ENCODE data around the gene POMGNT2. TPM values are rescaled to one million over a fixed set of nuclear protein-coding genes. Genes with fewer than 3 reads are reported as not detected.

Gene POMGNT2
- total RNA-seq, result 23.0 TPM
- long read RNA-seq, transcript POMGNT2-201 (2 exons, 2,544 nt), result major isoform, 10 of 29 reads
- long read RNA-seq, transcript POMGNT2-202 (3 exons, 2,531 nt), result minor isoform, 7 of 29 reads
- long read RNA-seq, partial matches to known transcripts, result 11 of 29 reads
- long read RNA-seq, other reads (novel, unspliced or antisense), result 1 of 29 reads

GRCh38 chr3:43105596-43106292 lies at the start of gene POMGNT2:
Gene POMGNT2 (minus strand): TSS chr3:43106079. CDS start chr3:43081431, 24,648 bp downstream.
- DNase-seq (ENCODE audit: missing footprints) (peak; percentile 92), ATAC-seq (peak; percentile 95)
- intact Hi-C loops (cut with DNase I), result no loop called here

- ATAC-seq, result no peak
Measured at GRCh38 chr3:43154980-43155379, 49.1 kb upstream of the POMGNT2 start.

DNA sequence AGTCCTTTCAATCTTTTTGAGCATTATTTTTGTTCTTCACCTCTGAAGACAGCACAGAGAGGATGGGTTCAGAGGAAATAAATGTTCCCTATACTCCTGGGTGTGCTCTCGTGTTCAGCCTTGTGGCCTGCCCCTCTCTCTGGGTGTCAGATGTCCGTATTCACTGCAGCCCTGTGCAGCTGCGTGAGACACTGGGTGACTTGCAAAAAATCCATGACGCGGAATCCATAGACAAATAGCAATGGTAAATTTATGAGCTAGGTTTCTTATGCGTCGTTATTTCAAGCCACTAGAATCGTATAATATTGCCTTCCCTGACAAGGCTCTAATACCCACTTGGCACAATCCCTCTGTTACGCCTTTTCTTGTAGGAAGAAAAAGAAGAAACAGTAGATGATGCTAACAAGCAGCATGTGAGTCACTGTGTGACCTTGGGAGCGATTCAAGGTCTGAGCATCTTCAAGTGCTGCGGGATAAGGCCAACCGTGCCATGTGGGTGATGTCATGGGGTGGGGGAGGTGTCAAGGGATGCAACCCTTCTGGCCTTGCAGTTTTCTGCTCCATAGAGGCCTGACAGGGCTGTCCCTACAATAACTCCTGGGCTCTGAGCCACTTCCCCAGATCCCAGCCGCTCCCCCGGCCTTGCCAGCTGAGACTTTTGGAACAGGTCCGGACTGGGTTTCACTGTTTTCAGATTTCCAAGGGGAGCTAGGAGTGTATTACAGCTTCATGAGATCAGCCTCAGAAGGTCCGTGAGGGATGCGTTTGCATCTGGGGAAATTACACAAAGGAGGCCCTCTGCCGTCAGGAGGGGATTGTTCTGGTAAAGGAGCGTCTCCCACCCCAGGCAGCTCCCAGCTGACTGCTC lies 47.6 kb upstream of the POMGNT2 start:
- DNase-seq (ENCODE audit: missing footprints) (peak; percentile 83), ATAC-seq (peak; percentile 88)
- intact Hi-C loops (cut with DNase I), result no loop called here

More at GRCh38 chr3:43154980-43155379, 49.1 kb upstream of the POMGNT2 start:
- intact Hi-C loops (cut with DNase I), result loop anchor here (1.0 kb wide), 1 partner anchor 194 kb away; no protein-coding TSS in a partner anchor
- DNase-seq (ENCODE audit: missing footprints), result no peak

DNA sequence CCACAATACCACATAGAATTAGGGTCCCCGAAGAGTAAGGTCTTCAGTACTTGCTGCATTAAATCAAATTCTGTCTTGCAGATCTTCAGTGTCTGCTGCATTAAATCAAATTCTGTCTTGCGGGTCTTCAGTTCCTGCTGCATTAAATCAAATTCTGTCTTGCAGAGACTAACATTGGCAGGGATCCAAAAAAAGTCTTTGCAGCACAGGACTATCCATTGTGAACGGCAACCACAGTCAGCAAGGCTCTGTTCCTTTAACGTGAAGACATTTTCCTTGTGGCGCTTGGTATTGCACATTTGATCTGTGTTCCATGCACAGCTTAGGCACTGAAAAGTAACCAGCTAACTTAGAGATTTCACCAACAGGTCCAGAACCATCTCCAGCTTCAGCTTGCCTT lies 46.8 kb upstream of the POMGNT2 start:
- no peak for ATAC-seq
- no peak for DNase-seq (ENCODE audit: missing footprints)
- intact Hi-C loops (cut with DNase I), result no loop called here

GRCh38 chr3:43148033-43148432 lies 42.2 kb upstream of the POMGNT2 start:
- ATAC-seq, result no peak
- intact Hi-C loops (cut with DNase I), result no loop called here

GRCh38 chr3:43146599-43146998 lies 40.7 kb upstream of the POMGNT2 start:
- ATAC-seq (no peak), DNase-seq (ENCODE audit: missing footprints) (no peak)
- intact Hi-C loops (cut with DNase I), result no loop called here

More at GRCh38 chr3:43148033-43148432, 42.2 kb upstream of the POMGNT2 start:
- no peak for DNase-seq (ENCODE audit: missing footprints)

- DNase-seq (ENCODE audit: missing footprints) (no peak), ATAC-seq (no peak)
- intact Hi-C loops (cut with DNase I), result no loop called here
Measured at GRCh38 chr3:43144761-43145490, 39.0 kb upstream of the POMGNT2 start.

GRCh38 chr3:43142472-43142871 lies 36.6 kb upstream of the POMGNT2 start:
- intact Hi-C loops (cut with DNase I), result no loop called here
- DNase-seq (ENCODE audit: missing footprints) (no peak), ATAC-seq (no peak)

GRCh38 chr3:43138488-43139231 lies 32.8 kb upstream of the POMGNT2 start:
- ATAC-seq (no peak), DNase-seq (ENCODE audit: missing footprints) (no peak)
- intact Hi-C loops (cut with DNase I), result no loop called here

DNA sequence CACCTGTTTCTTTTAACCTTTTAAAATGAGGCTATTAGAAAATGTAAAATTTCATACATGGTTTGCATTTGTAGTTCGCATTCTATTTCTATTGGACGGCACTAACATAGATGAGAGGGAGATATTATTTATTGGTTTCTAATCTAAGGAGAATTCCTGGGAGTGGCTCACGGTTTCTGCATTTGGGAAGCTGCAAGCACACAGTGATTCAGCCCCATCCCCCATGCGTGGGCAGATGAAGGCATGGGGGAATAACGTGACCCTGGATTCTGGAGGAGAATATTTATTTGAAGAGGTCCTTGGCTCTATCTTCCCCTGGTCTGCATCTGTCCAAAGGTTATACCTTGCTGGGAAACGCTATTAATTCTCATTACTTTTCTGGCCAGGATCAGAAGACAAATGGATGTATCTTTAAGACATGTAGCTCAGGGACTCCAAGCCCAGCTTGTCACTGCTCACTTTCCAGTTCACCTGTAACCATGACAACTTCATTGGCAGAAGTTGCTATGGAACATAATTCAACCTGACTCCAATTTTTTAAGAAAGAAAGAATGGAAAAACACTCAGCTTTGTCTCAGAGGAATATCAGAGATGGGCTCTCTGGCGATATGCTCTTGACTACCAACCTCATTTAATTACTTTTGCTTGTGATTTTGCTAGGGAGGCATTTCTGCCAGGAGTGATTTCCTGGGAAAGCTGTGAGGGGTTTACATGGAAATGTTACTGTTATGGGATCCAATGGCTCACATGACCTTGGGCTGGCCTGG lies 27.2 kb upstream of the POMGNT2 start:
- DNase-seq (ENCODE audit: missing footprints), result no peak
- intact Hi-C loops (cut with DNase I), result no loop called here
- ATAC-seq, result no peak

DNA sequence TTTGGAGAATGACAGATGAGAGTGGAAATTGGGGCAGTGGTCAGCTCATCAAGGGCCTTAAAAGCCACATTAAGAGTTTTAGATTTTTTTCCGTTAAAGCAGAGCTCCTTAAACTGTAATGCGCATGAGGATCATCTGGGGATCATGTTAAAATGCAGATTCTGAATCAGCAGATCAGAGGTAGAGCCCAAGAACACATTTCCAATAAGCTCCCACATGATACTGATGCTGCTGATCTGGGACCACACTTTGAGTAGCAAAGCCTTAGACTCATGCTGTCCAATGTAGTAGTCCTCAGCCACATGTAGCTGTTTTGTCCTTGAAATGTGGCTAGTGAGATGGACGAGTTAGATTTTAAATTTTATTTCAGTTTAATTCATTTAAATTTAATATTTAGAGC lies 26.3 kb upstream of the POMGNT2 start:
- intact Hi-C loops (cut with DNase I), result no loop called here
- ATAC-seq (no peak), DNase-seq (ENCODE audit: missing footprints) (no peak)

DNA sequence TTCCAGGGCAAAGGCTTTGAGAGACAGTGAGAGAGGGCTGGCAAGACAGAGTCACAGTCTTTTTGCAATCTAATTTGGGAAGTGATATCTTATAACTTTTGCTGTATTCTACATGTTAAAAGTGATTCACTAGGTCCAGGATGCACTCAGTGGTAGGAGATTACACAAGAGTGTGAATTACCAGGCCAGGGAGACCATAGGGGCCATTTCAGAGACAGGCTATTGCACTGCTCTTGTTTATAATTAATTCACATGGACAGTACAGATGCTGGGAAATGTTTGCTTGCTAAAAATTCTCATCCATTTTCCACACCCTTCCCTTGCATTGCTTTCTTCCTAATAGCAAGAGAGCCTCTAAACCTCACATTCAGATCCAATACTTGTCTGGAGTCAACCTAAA lies 22.6 kb upstream of the POMGNT2 start:
- DNase-seq (ENCODE audit: missing footprints) (no peak), ATAC-seq (no peak)
- intact Hi-C loops (cut with DNase I), result no loop called here

DNA sequence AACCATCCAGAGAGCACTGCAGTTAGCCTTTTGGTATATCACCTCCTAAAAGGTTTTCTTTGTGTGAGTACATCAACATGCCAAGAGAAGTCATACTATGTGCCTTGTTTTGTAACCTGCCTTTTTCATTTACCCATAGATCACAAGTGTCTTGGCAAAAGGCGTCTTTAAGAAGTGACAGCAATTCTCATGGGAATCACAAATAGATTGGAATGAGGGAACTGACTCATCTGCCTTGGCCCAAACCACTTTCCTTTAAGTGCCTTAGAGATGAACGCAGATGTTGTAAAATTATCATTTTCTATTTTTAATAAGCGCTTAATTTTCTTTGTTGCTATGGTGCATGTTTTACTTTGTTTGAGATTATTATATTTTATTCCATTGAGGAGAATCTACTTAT lies 20.7 kb upstream of the POMGNT2 start:
- no peak for DNase-seq (ENCODE audit: missing footprints)
- ATAC-seq, result no peak
- intact Hi-C loops (cut with DNase I), result no loop called here

- intact Hi-C loops (cut with DNase I), result no loop called here
- ATAC-seq (no peak), DNase-seq (ENCODE audit: missing footprints) (no peak)
Measured at GRCh38 chr3:43123895-43124294, 18.0 kb upstream of the POMGNT2 start.

DNA sequence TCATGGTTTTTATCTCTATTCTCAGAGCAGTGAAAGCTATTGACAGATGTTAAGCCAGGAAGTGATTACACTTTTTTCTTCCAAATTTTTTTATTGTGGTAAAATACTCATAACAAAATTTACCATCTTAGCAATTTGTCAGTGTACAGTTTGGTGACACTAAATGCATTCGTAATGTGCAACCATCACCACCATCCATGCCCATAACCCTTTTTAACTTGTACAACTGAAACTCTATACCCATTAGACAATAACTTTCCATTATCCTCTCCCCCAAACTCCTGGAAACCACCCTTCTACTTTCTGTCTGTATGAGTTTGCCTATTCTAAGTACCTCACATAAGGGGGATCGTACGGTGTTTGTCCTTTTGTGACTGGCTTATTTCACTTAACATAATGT lies 15.1 kb upstream of the POMGNT2 start:
- intact Hi-C loops (cut with DNase I), result no loop called here
- DNase-seq (ENCODE audit: missing footprints), result no peak
- ATAC-seq, result no peak

- ATAC-seq, result no peak
- intact Hi-C loops (cut with DNase I), result no loop called here
- DNase-seq (ENCODE audit: missing footprints), result no peak
Measured at GRCh38 chr3:43117257-43117656, 11.4 kb upstream of the POMGNT2 start.

- intact Hi-C loops (cut with DNase I), result no loop called here
- DNase-seq (ENCODE audit: missing footprints) (no peak), ATAC-seq (no peak)
Measured at GRCh38 chr3:43113671-43114070, 7.8 kb upstream of the POMGNT2 start.

GRCh38 chr3:43106293-43106628 lies 382 bp upstream of the POMGNT2 start:
- ATAC-seq (peak; percentile 33), DNase-seq (ENCODE audit: missing footprints) (no peak)
- intact Hi-C loops (cut with DNase I), result no loop called here
